Measurements from ENCODE around the gene ERC2.

DNA sequence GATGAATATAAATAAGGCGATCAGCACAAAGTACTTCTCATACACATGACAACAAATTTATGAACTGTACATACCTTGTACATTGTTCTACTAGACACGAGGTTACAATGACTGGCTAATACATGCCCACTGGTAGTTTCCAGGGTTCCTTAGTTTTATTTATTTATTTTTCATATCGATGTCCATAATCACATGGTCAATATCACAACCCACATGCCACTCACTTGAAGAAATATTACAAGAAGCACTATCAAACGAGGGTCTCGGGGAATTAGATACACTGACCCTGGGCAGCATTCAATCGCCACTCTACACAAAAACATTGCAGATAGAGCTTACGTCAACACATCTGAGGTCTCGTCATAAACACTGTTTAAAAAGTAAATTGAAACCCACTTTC lies 959.9 kb downstream of the ERC2 start:
- TF ChIP-seq, protein P1, sequence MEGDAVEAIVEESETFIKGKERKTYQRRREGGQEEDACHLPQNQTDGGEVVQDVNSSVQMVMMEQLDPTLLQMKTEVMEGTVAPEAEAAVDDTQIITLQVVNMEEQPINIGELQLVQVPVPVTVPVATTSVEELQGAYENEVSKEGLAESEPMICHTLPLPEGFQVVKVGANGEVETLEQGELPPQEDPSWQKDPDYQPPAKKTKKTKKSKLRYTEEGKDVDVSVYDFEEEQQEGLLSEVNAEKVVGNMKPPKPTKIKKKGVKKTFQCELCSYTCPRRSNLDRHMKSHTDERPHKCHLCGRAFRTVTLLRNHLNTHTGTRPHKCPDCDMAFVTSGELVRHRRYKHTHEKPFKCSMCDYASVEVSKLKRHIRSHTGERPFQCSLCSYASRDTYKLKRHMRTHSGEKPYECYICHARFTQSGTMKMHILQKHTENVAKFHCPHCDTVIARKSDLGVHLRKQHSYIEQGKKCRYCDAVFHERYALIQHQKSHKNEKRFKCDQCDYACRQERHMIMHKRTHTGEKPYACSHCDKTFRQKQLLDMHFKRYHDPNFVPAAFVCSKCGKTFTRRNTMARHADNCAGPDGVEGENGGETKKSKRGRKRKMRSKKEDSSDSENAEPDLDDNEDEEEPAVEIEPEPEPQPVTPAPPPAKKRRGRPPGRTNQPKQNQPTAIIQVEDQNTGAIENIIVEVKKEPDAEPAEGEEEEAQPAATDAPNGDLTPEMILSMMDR (conservative IDR thresholded peaks at IDR 0.05; ENCODE audit: low read depth, low read length): no peak
- no peak for TF ChIP-seq EZH2 (IDR thresholded peaks at IDR 0.05; ENCODE audit: borderline replicate concordance, low read depth, low read length, poor library complexity, severe bottlenecking)

Data from A673 (cell line).